K562 (cell line): ENCODE measurements around the gene SIDT2. TPM values are rescaled to one million over a fixed set of nuclear protein-coding genes. Genes with fewer than 3 reads are reported as not detected.

Experiments used
- ATAC-seq: fragments of 200-7000 bp; cut with Tn5 transposase; 3 replicates; pipeline ENCODE4 v1.9.1; 2020; ENCODE audit warnings: moderate library complexity
- BruUV-seq: library from RNA; stranded (reverse); fragments of 400-500 nt; replicated peaks from 2 replicates; lab custom pipeline; 2021; lab: Mats Ljungman, UMichigan
- CTCF ChIA-PET: fragments of 300-600 bp; formaldehyde crosslinking; extraction: SDS; loops from one replicate; lab custom pipeline; 2021; ENCODE audit warnings: low intra/inter-chr PET ratio; lab: Yijun Ruan, JAX
- POLR2A ChIA-PET: fragments of 300-600, 350-650 bp; sonication (Branson Sonifier 250); formaldehyde crosslinking; extraction: SDS; loops from one replicate; lab custom pipeline; 2021; ENCODE audit warnings: antibody characterized with exemption, inconsistent platforms; lab: Yijun Ruan, JAX
- DNase-seq, 4 experiments: peaks; one replicate each; pipeline versions ENCODE4 v3.0.0 to v3.0.0-alpha.2; 2011 to 2018; ENCODE audit warnings: low spot score in 3 of 4, mixed read lengths in 3 of 4; ENCODE audit errors: extremely low read depth in 1 of 4
- FAIRE-seq: peaks from 2 replicates; lab custom pipeline; 2011; peaks lifted over from hg19 to GRCh38; lab: Jason Lieb, UNC
- H2AFZ ChIP-seq: 2 replicates; pipeline ENCODE4 v1.6.0; 2011; ENCODE audit warnings: low read depth, low read length, control low read depth, inconsistent platforms
- H3K27ac ChIP-seq: fragments of 200-600 bp; 3 replicates; pipeline ENCODE4 v1.8.0; 2011; ENCODE audit warnings: low read depth, mild to moderate bottlenecking, control low read depth, inconsistent platforms, low read length, moderate library complexity, mixed read lengths; ENCODE audit errors: extremely low read depth
- H3K27me3 ChIP-seq, 2 experiments: fragments of 300-600 bp in 1 of 2; 2 replicates in 1 of 2; 3 replicates in 1 of 2; pipeline versions ENCODE4 v1.6.0 to v1.8.0; 2011; ENCODE audit warnings: inconsistent platforms in 2 of 2, low read length in 2 of 2, mild to moderate bottlenecking in 1 of 2, mixed read lengths in 1 of 2, moderate library complexity in 1 of 2; ENCODE audit not compliant: control insufficient read depth in 2 of 2, insufficient read depth in 2 of 2
- H3K36me3 ChIP-seq: fragments of 300-600 bp; 3 replicates; pipeline ENCODE4 v1.8.0; 2011; ENCODE audit warnings: mild to moderate bottlenecking, low read length, inconsistent platforms; ENCODE audit not compliant: control insufficient read depth, insufficient read depth
- H3K4me1 ChIP-seq, 2 experiments: fragments of 200-600 bp in 1 of 2; replicated peaks in 1 of 2; 2 replicates in 1 of 2; 3 replicates in 1 of 2; pipeline versions ENCODE4 v1.5.1 to v1.8.0; 2011; ENCODE audit warnings: inconsistent platforms in 2 of 2, low read length in 2 of 2, mild to moderate bottlenecking in 1 of 2, mixed read lengths in 1 of 2, moderate library complexity in 1 of 2; ENCODE audit not compliant: control insufficient read depth in 2 of 2, insufficient read depth in 2 of 2
- H3K4me2 ChIP-seq: 2 replicates; pipeline ENCODE4 v1.6.1; 2011; ENCODE audit warnings: low read length, control low read depth, inconsistent platforms, mixed read lengths; ENCODE audit not compliant: insufficient read depth
- H3K4me3 ChIP-seq: fragments of 200-600 bp; sonication (generic), shearing (Covaris generic); 2 replicates; pipeline ENCODE4 v1.5.1; 2016; ENCODE audit warnings: control low read depth, inconsistent platforms
- H3K79me2 ChIP-seq: fragments of 200-600 bp; 3 replicates; pipeline ENCODE4 v1.8.0; 2011; ENCODE audit warnings: low read length, inconsistent platforms; ENCODE audit not compliant: control insufficient read depth, insufficient read depth
- H3K9ac ChIP-seq, 2 experiments: 2 replicates each; pipeline versions ENCODE4 v1.6.0 to v1.6.1; 2011; ENCODE audit warnings: low read depth in 2 of 2, low read length in 2 of 2, control low read depth in 1 of 2, inconsistent platforms in 1 of 2, mild to moderate bottlenecking in 1 of 2, mixed read lengths in 1 of 2; ENCODE audit not compliant: insufficient read depth in 1 of 2
- H3K9me1 ChIP-seq: one replicate; pipeline ENCODE4 v1.6.0; 2011; ENCODE audit warnings: inconsistent platforms, mild to moderate bottlenecking, low read length, moderate library complexity; ENCODE audit not compliant: control insufficient read depth, insufficient read depth
- H3K9me3 ChIP-seq: replicated peaks from 2 replicates; pipeline ENCODE4 v1.5.1; 2011; ENCODE audit warnings: low read depth, low read length, inconsistent platforms; ENCODE audit not compliant: control insufficient read depth, insufficient read depth
- H4K20me1 ChIP-seq: replicated peaks from 2 replicates; pipeline ENCODE4 v1.6.1; 2011; ENCODE audit warnings: low read length, inconsistent platforms, mixed read lengths; ENCODE audit not compliant: control insufficient read depth, insufficient read depth
- EHMT2 ChIP-seq: fragments of 450-650 bp; IDR thresholded peaks from 2 replicates; pipeline ENCODE4 v1.6.1; 2018; ENCODE audit warnings: antibody characterized with exemption
- FOS ChIP-seq: IDR thresholded peaks from 3 replicates; pipeline ENCODE4 v1.6.1; 2011; ENCODE audit not compliant: insufficient read length; ENCODE audit errors: extremely low read depth
- FOXM1 ChIP-seq, 2 experiments: fragments of 450-650 bp in 1 of 2; sonication (generic) in 1 of 2; formaldehyde crosslinking in 1 of 2; IDR thresholded peaks; 2 replicates each; pipeline versions ENCODE4 v1.6.1 to v1.9.0; 2017 to 2022; ENCODE audit warnings: low read depth in 2 of 2, mild to moderate bottlenecking in 2 of 2, missing genetic modification reagents in 1 of 2, moderate library complexity in 1 of 2
- HDAC3 ChIP-seq: fragments of 450-650 bp; IDR thresholded peaks from 2 replicates; pipeline ENCODE4 v1.6.1; 2018; ENCODE audit warnings: borderline replicate concordance, mild to moderate bottlenecking, moderate library complexity; ENCODE audit not compliant: partially characterized antibody
- JUNB ChIP-seq: fragments of 450-650 bp; formaldehyde crosslinking; conservative IDR thresholded peaks from 2 replicates; pipeline ENCODE4 v1.4.0; 2020; ENCODE audit warnings: mild to moderate bottlenecking
- MLLT1 ChIP-seq, 2 experiments: fragments of 450-650 bp; IDR thresholded peaks; 2 replicates each; pipeline ENCODE4 v1.6.1; 2016
- RBFOX2 ChIP-seq: fragments of 200-400 bp; formaldehyde crosslinking; IDR thresholded peaks from 2 replicates; pipeline ENCODE4 v1.6.1; 2017; ENCODE audit warnings: low read depth, mild to moderate bottlenecking, low read length, moderate library complexity
- SMC3 ChIP-seq: conservative IDR thresholded peaks from 2 replicates; pipeline ENCODE4 v1.6.1; 2011; ENCODE audit warnings: low read depth, low read length, improper control_type of control experiment; ENCODE audit not compliant: insufficient read depth
- SRSF3 ChIP-seq: fragments of 200-400 bp; formaldehyde crosslinking; IDR thresholded peaks from 2 replicates; pipeline ENCODE4 v1.6.1; 2016; ENCODE audit warnings: mild to moderate bottlenecking, low read length, moderate library complexity; ENCODE audit not compliant: insufficient read depth
- TAF15 ChIP-seq: fragments of 200-400 bp; formaldehyde crosslinking; IDR thresholded peaks from 2 replicates; pipeline ENCODE4 v1.6.1; 2017; ENCODE audit warnings: mild to moderate bottlenecking, low read depth, low read length, moderate library complexity
- THAP7 ChIP-seq: fragments of 250-450 bp; sonication (Bioruptor Pico); IDR thresholded peaks from 2 replicates; pipeline ENCODE4 v1.5.0; 2021
- TRIM25 ChIP-seq: fragments of 450-650 bp; IDR thresholded peaks from 2 replicates; pipeline ENCODE4 v1.7.0; 2016; ENCODE audit warnings: borderline replicate concordance
- USF2 ChIP-seq: sonication (generic); formaldehyde crosslinking; IDR thresholded peaks from 2 replicates; pipeline ENCODE4 v1.5.0; 2020; ENCODE audit warnings: missing genetic modification reagents
- ZNF561 ChIP-seq: fragments of 450-650 bp; formaldehyde crosslinking; conservative IDR thresholded peaks from 2 replicates; pipeline ENCODE4 v1.4.0; 2020; ENCODE audit warnings: mild to moderate bottlenecking, moderate library complexity
- ZNF780A ChIP-seq: fragments of 250-450 bp; sonication (Bioruptor Pico); IDR thresholded peaks from 2 replicates; pipeline ENCODE4 v1.5.0; 2021; ENCODE audit warnings: mild to moderate bottlenecking
- ZZZ3 ChIP-seq: fragments of 450-650 bp; IDR thresholded peaks from 2 replicates; pipeline ENCODE4 v1.6.1; 2016; ENCODE audit warnings: antibody characterized with exemption, mild to moderate bottlenecking, moderate library complexity
- WGBS: fragments of 100-300 bp; shearing (Covaris generic); methylation state at CpG from one replicate; pipeline ENCODE4 v1.1.6; 2016; ENCODE audit warnings: low coverage, mixed read lengths; ENCODE audit not compliant: insufficient coverage; ENCODE audit errors: missing lambda C conversion rate; 5-methylcytosine and 5-hydroxymethylcytosine counted together
- in situ Hi-C: fragments of 300-500 bp; cut with MboI; formaldehyde crosslinking; loops from 4 replicates; pipeline ENCODE4 v1.15.0; 2018; ENCODE audit warnings: inconsistent platforms, mixed read lengths
- intact Hi-C: fragments of 100-400 bp; cut with micrococcal nuclease; formaldehyde crosslinking; loops from 2 replicates; pipeline ENCODE4 v1.14.2; 2022
- polyA plus RNA-seq, 8 experiments: library from polyadenylated mRNA; depleted of rRNA in 4 of 8; stranded (reverse) in 5 of 8; unstranded in 3 of 8; fragments of >200 nt; fragmentation: Nextera tagmentation in 2 of 8; fragmentation: Illumina TruSeq in 1 of 8; extraction: Ambion mirVana in 2 of 8; extraction: Trizol in 1 of 8; gene quantifications; 2 replicates each; pipeline versions ENCODE4 v1.2.1 to v1.2.3, GENCODE V29; 2011 to 2014; ENCODE audit warnings: inconsistent platforms in 1 of 8, missing spikeins in 1 of 8
- total RNA-seq, 7 experiments: library from RNA; depleted of rRNA in 6 of 7; stranded (reverse); fragments of >200 nt in 6 of 7; fragmentation: Illumina TruSeq in 2 of 7; extraction: Trizol in 2 of 7; gene quantifications; 2 replicates each; pipeline versions ENCODE4 v1.2.1 to v1.2.3, GENCODE V29; 2011 to 2021; ENCODE audit warnings: low replicate concordance in 1 of 7

Gene SIDT2
- total and polyA plus RNA-seq, 9 of the 15 experiments (the other 6 are each of a cell fraction or from before 2014, with no cell fraction given), result 2.4 to 20.2 (median 6.5) TPM

- no peak overlapping the region for H2AFZ ChIP-seq
- no peak overlapping the region; the same call in 1 of the 3 replicates for H3K27ac ChIP-seq
- DNase-seq (no peak), FAIRE-seq (no peak), ATAC-seq (no peak)
- H3K79me2 ChIP-seq, result no peaks in the 10 kb centered on the region
- 83% methylated on average over 7 of the region's 7 CpGs for WGBS
- H3K4me3 ChIP-seq, result no peak overlapping the region
- ChIA-PET CTCF (no interaction called here), POLR2A (interaction anchor here (0.6 to 3.3 kb wide), 9 partner anchors 9 to 288 kb away, joined by 3 to 20 read pairs (median 3); partner anchors contain the start of gene PCSK7)
- in situ Hi-C loops, result loop anchor here (10.0 kb wide), 1 partner anchor 336 kb away; no protein-coding TSS in a partner anchor
- intact Hi-C loops, result no loop called here
- peak overlapping the region in 1 of 2 experiments; percentile 72; a peak in 2 of 4 replicates for H3K9ac ChIP-seq
- peaks cover 10% of the 10 kb centered on the region for H4K20me1 ChIP-seq
- no peaks in the 10 kb centered on the region for H3K9me3 ChIP-seq
- peaks cover 57 to 58% of the 10 kb centered on the region in 2 experiments; a peak in 4 of 5 replicates for H3K4me1 ChIP-seq
- H3K36me3 ChIP-seq, result peaks cover 69% of the 10 kb centered on the region
- peaks cover 8% of the 10 kb centered on the region for H3K9me1 ChIP-seq
- no TSS peak for BruUV-seq
- H3K27me3 ChIP-seq, result no peaks in the 10 kb centered on the region
- H3K4me2 ChIP-seq, result no peak overlapping the region
- TF ChIP-seq ZZZ3 (no peak), RBFOX2 (no peak), FOS (no peak), THAP7 (no peak), JUNB (CRISPR knock-in tag) (no peak), ZNF561 (CRISPR knock-in tag) (no peak), SRSF3 (no peak), FOXM1 (IDR thresholded peaks at IDR 0.05; ENCODE audit: low read depth) (no peak), FOXM1 (CRISPR knock-in tag; IDR thresholded peaks at IDR 0.05; ENCODE audit: low read depth) (no peak), EHMT2 (no peak), USF2 (CRISPR knock-in tag) (no peak), TRIM25 (no peak), ZNF780A (CRISPR knock-in tag) (no peak), HDAC3 (no peak), SMC3 (no peak), MLLT1 (IDR thresholded peaks at IDR 0.05) (no peak), TAF15 (no peak)
Observed at GRCh38 chr11:117220999-117221774, 42.6 kb downstream of the SIDT2 start.
